GM23248 (cell line): ENCODE data around the gene STAC3. TPM values are rescaled to one million over a fixed set of nuclear protein-coding genes. Genes with fewer than 3 reads are reported as not detected.
A peak's percentile ranks its signal among the peaks of the same experiment; 100 is the strongest.

ENCODE experiments used
- DNase-seq: peaks from one replicate; pipeline ENCODE4 v3.0.0-alpha.2; 2015
- H2AFZ ChIP-seq: fragments of 200-600 bp; sonication (generic); 2 replicates; pipeline ENCODE4 v1.6.1; 2016; ENCODE audit warnings: antibody characterized with exemption
- H3F3A ChIP-seq: fragments of 200-600 bp; sonication (generic); 2 replicates; pipeline ENCODE4 v1.6.1; 2016; ENCODE audit warnings: mild to moderate bottlenecking, antibody characterized with exemption, mixed run types; ENCODE audit not compliant: insufficient read depth
- H3K27ac ChIP-seq: fragments of 200-600 bp; sonication (generic); 2 replicates; pipeline ENCODE4 v1.5.1; 2016; ENCODE audit warnings: mild to moderate bottlenecking
- H3K27me3 ChIP-seq: fragments of 200-600 bp; sonication (generic); replicated peaks from 2 replicates; pipeline ENCODE4 v1.6.1; 2016; ENCODE audit warnings: mild to moderate bottlenecking; ENCODE audit not compliant: insufficient read depth
- H3K36me3 ChIP-seq: fragments of 200-600 bp; sonication (generic); 2 replicates; pipeline ENCODE4 v1.6.1; 2016; ENCODE audit warnings: low read depth, mild to moderate bottlenecking
- H3K4me1 ChIP-seq: fragments of 200-600 bp; sonication (generic); 2 replicates; pipeline ENCODE4 v1.6.1; 2016; ENCODE audit warnings: mild to moderate bottlenecking; ENCODE audit not compliant: insufficient read depth
- H3K4me2 ChIP-seq: fragments of 200-600 bp; sonication (generic); one replicate; pipeline ENCODE4 v1.6.1; 2016; ENCODE audit warnings: mild to moderate bottlenecking; ENCODE audit not compliant: unreplicated experiment
- H3K4me3 ChIP-seq: fragments of 200-600 bp; sonication (generic); 2 replicates; pipeline ENCODE4 v1.5.1; 2016; ENCODE audit warnings: mild to moderate bottlenecking
- H3K79me2 ChIP-seq: fragments of 200-600 bp; sonication (generic); 2 replicates; pipeline ENCODE4 v1.6.1; 2016; ENCODE audit warnings: mild to moderate bottlenecking; ENCODE audit not compliant: insufficient read depth
- H3K9ac ChIP-seq: fragments of 200-600 bp; sonication (generic); 2 replicates; pipeline ENCODE4 v1.6.1; 2016; ENCODE audit warnings: mild to moderate bottlenecking
- H3K9me2 ChIP-seq: fragments of 200-600 bp; sonication (generic); 2 replicates; pipeline ENCODE4 v1.6.1; 2016; ENCODE audit warnings: mixed run types, mild to moderate bottlenecking, moderate library complexity; ENCODE audit not compliant: insufficient read depth
- H3K9me3 ChIP-seq: fragments of 200-600 bp; sonication (generic); one replicate; pipeline ENCODE4 v1.6.1; 2017; ENCODE audit warnings: low read depth
- H4K20me1 ChIP-seq: fragments of 200-600 bp; sonication (generic); 2 replicates; pipeline ENCODE4 v1.6.0; 2016; ENCODE audit not compliant: insufficient read depth
- EZH2 ChIP-seq: fragments of 200-600 bp; sonication (generic); IDR thresholded peaks from 2 replicates; pipeline ENCODE4 v1.6.1; 2018; ENCODE audit warnings: antibody characterized with exemption, mild to moderate bottlenecking; ENCODE audit not compliant: insufficient read depth, poor library complexity, severe bottlenecking
- EZH2phosphoT487 ChIP-seq: fragments of 200-600 bp; sonication (generic); IDR thresholded peaks from 2 replicates; pipeline ENCODE4 v1.6.1; 2018; ENCODE audit warnings: antibody characterized with exemption, moderate library complexity, mild to moderate bottlenecking, low read depth; ENCODE audit not compliant: insufficient read depth
- WGBS, 2 experiments: methylation state at CpG; one replicate each; pipeline ENCODE4 v1.1.6; 2015 to 2017; ENCODE audit warnings: low lambda C conversion rate in 2 of 2, low coverage in 1 of 2; ENCODE audit errors: missing lambda C conversion rate in 2 of 2; 5-methylcytosine and 5-hydroxymethylcytosine counted together
- in situ Hi-C: fragments of 300-500 bp; cut with MboI; formaldehyde crosslinking; loops from 2 replicates; pipeline ENCODE4 v1.15.0; 2020
- microRNA counts: library from miRNA; unstranded; fragments of <30 nt; microRNA quantifications from one replicate; lab custom pipeline; 2016
- microRNA-seq: library from miRNA; unstranded; fragments of <30 nt; microRNA quantifications from one replicate; pipeline ENCODE4, GENCODE V29; 2016; ENCODE audit warnings: borderline number of aligned reads
- polyA plus RNA-seq: library from polyadenylated mRNA; unstranded; fragments of >200 nt; fragmentation: Nextera tagmentation; extraction: Ambion mirVana; gene quantifications from 2 replicates; pipeline ENCODE4 v1.2.1, GENCODE V29; 2016
- small RNA-seq: library from RNA; depleted of rRNA; stranded (forward); fragments of <200 nt; gene quantifications from one replicate; pipeline ENCODE3, GENCODE V24; 2014; ENCODE audit warnings: low read depth, low replicate concordance
- total RNA-seq: library from RNA; depleted of rRNA; stranded (reverse); fragments of >200 nt; shearing (Covaris generic); gene quantifications from 2 replicates; pipeline ENCODE4 v1.2.3, GENCODE V29; 2014; rRNA removed

The STAC3 gene
- total and polyA plus RNA-seq, 2 experiments from 2014 or later, result 0.32 to 0.35 TPM

- H3K79me2 ChIP-seq, result peaks cover 35% of the 10 kb centered on the region
- H3K9me3 ChIP-seq, result no peaks in the 10 kb centered on the region
- no peaks in the 10 kb centered on the region for H4K20me1 ChIP-seq
- H3F3A ChIP-seq, result no peaks in the 10 kb centered on the region
- no peaks in the 10 kb centered on the region for H3K27me3 ChIP-seq
- H3K4me3 ChIP-seq, result no peak overlapping the region
- in situ Hi-C loops, result no loop called here
- no peak for DNase-seq
- H2AFZ ChIP-seq, result no peak overlapping the region
- TF ChIP-seq EZH2, result no peak
- 81 to 88% methylated on average over 25 to 34 of the region's 34 CpGs for WGBS, 2 experiments
- H3K4me1 ChIP-seq, result no peaks in the 10 kb centered on the region
- H3K9me2 ChIP-seq, result no peaks in the 10 kb centered on the region
- no peak overlapping the region for H3K27ac ChIP-seq
- H3K4me2 ChIP-seq, result no peak overlapping the region
- H3K36me3 ChIP-seq, result peaks cover 74% of the 10 kb centered on the region; the same call in 1 of the 2 replicates
- H3K9ac ChIP-seq, result no peak overlapping the region
Observed at GRCh38 chr12:57195611-57196371, 55.2 kb downstream of the STAC3 start.

- TF ChIP-seq EZH2phosphoT487 (no peak), EZH2 (no peak)
- H3K79me2 ChIP-seq, result peaks cover 35% of the 10 kb centered on the region
- no peak overlapping the region for H2AFZ ChIP-seq
Observed at GRCh38 chr12:57195186-57195585, 55.8 kb downstream of the STAC3 start.

GRCh38 chr12:57194253-57194652 lies 56.7 kb downstream of the STAC3 start:
- WGBS, 2 experiments, result 89 to 94% methylated on average over 15 to 18 of the region's 18 CpGs
- Histone ChIP-seq H3K9ac (no peak overlapping the region), H3K4me1 (no peaks in the 10 kb centered on the region), H3K79me2 (peaks cover 35% of the 10 kb centered on the region), H3K27ac (no peak overlapping the region), H3K9me2 (no peaks in the 10 kb centered on the region), H3K36me3 (peaks cover 70% of the 10 kb centered on the region; the same call in 1 of the 2 replicates), H3K4me2 (no peak overlapping the region), H4K20me1 (no peaks in the 10 kb centered on the region), H3K27me3 (no peaks in the 10 kb centered on the region), H3F3A (peaks cover 7% of the 10 kb centered on the region; the same call in 1 of the 2 replicates), H2AFZ (no peak overlapping the region), H3K4me3 (no peak overlapping the region), H3K9me3 (no peaks in the 10 kb centered on the region)
- DNase-seq, result no peak
- TF ChIP-seq EZH2 (no peak), EZH2phosphoT487 (no peak)
- in situ Hi-C loops, result no loop called here

More at GRCh38 chr12:57195186-57195585, 55.8 kb downstream of the STAC3 start:
- Histone ChIP-seq H3K27ac (no peak overlapping the region), H4K20me1 (no peaks in the 10 kb centered on the region), H3K9ac (no peak overlapping the region), H3K36me3 (peaks cover 74% of the 10 kb centered on the region; the same call in 1 of the 2 replicates), H3F3A (peaks cover 1% of the 10 kb centered on the region; the same call in 1 of the 2 replicates), H3K9me3 (no peaks in the 10 kb centered on the region), H3K27me3 (no peaks in the 10 kb centered on the region), H3K4me1 (no peaks in the 10 kb centered on the region), H3K9me2 (no peaks in the 10 kb centered on the region), H3K4me2 (no peak overlapping the region), H3K4me3 (no peak overlapping the region)
- DNase-seq, result no peak
- WGBS, 2 experiments, result 89 to 91% methylated on average over 18 to 19 of the region's 19 CpGs
- in situ Hi-C loops, result no loop called here

- TF ChIP-seq EZH2phosphoT487 (no peak), EZH2 (no peak)
- no peaks in the 10 kb centered on the region for H4K20me1 ChIP-seq
- in situ Hi-C loops, result no loop called here
Observed at GRCh38 chr12:57193706-57194245, 57.2 kb downstream of the STAC3 start.

More at GRCh38 chr12:57193706-57194245, 57.2 kb downstream of the STAC3 start:
- Histone ChIP-seq H3K4me1 (no peaks in the 10 kb centered on the region), H3K9ac (no peak overlapping the region), H3K36me3 (peaks cover 68% of the 10 kb centered on the region; the same call in 1 of the 2 replicates), H3K79me2 (peaks cover 30% of the 10 kb centered on the region), H3K4me3 (no peak overlapping the region), H2AFZ (no peak overlapping the region), H3K4me2 (no peak overlapping the region), H3K27me3 (no peaks in the 10 kb centered on the region), H3K9me3 (no peaks in the 10 kb centered on the region), H3K27ac (no peak overlapping the region), H3F3A (peaks cover 7% of the 10 kb centered on the region; the same call in 1 of the 2 replicates), H3K9me2 (no peaks in the 10 kb centered on the region)
- WGBS, 2 experiments, result 88 to 90% methylated on average over 18 to 19 of the region's 19 CpGs
- DNase-seq, result no peak

MicroRNAs within 50 kb of the gene (microRNA counts, 767-probe panel; counts per million panel counts)
- 447 counts per million, percentile 86 among the panel's probes with 10 or more counts for microRNA hsa-miR-1228-3p (lab: Ali Mortazavi, UCI)

Small RNA genes lying within 50 kb of the gene (microRNA-seq; reads per million reads assigned to microRNA genes)
- gene MIR1228, result 16.4 reads per million, percentile 25 among the genes with 10 or more reads in this experiment

Small RNA genes lying within 50 kb of the gene (small RNA-seq; reads per million reads assigned to genes)
- gene MIR1228, result not detected

Other genes starting within 250 kb of the STAC3 start
- 2.9 and 3.9 TPM in 2 replicates for gene ZBTB39, start 244.6 kb downstream of the STAC3 start, total RNA-seq
- gene ZBTB39, start 244.6 kb downstream of the STAC3 start, polyA plus RNA-seq, result 1.5 TPM in 2 replicates
- gene TAC3, start 234.7 kb downstream of the STAC3 start, total RNA-seq, result not detected in 2 replicates
- gene TAC3, start 234.7 kb downstream of the STAC3 start, polyA plus RNA-seq, result not detected in 2 replicates
- gene MYO1A, start 201.1 kb downstream of the STAC3 start, total RNA-seq, result not detected in 2 replicates
- gene MYO1A, start 201.1 kb downstream of the STAC3 start, polyA plus RNA-seq, result not detected in 2 replicates
- gene NEMP1, start 172.4 kb downstream of the STAC3 start, total RNA-seq, result 6.4 and 7.6 TPM in 2 replicates
- gene NEMP1, start 172.4 kb downstream of the STAC3 start, polyA plus RNA-seq, result 5.9 and 6.6 TPM in 2 replicates
- 88.7 and 107 TPM in 2 replicates for gene NAB2, start 162.1 kb downstream of the STAC3 start, total RNA-seq
- 21.6 and 22.8 TPM in 2 replicates for gene NAB2, start 162.1 kb downstream of the STAC3 start, polyA plus RNA-seq
- gene STAT6, start 139.8 kb downstream of the STAC3 start, total RNA-seq, result 95.1 and 103 TPM in 2 replicates
- 67.4 and 70.7 TPM in 2 replicates for gene STAT6, start 139.8 kb downstream of the STAC3 start, polyA plus RNA-seq
- gene LRP1, start 122.7 kb downstream of the STAC3 start, total RNA-seq, result 257 and 296 TPM in 2 replicates
- 161 and 166 TPM in 2 replicates for gene LRP1, start 122.7 kb downstream of the STAC3 start, polyA plus RNA-seq
- gene LRP1-AS, start 103.6 kb downstream of the STAC3 start, total RNA-seq, result not detected in 2 replicates
- 0.60 TPM in 1 of 2 replicates, not detected in the other for gene LRP1-AS, start 103.6 kb downstream of the STAC3 start, polyA plus RNA-seq
- gene NXPH4, start 34.4 kb downstream of the STAC3 start, total RNA-seq, result 5.6 and 5.7 TPM in 2 replicates
- 5.4 and 6.7 TPM in 2 replicates for gene NXPH4, start 34.4 kb downstream of the STAC3 start, polyA plus RNA-seq
- gene SHMT2, start 21.5 kb downstream of the STAC3 start, total RNA-seq, result 272 and 341 TPM in 2 replicates
- gene SHMT2, start 21.5 kb downstream of the STAC3 start, polyA plus RNA-seq, result 184 and 185 TPM in 2 replicates
- 16.9 and 27.6 TPM in 2 replicates for gene R3HDM2, start 179.9 kb upstream of the STAC3 start, total RNA-seq
- gene R3HDM2, start 179.9 kb upstream of the STAC3 start, polyA plus RNA-seq, result 16.2 and 17.0 TPM in 2 replicates
- not detected in 2 replicates for gene INHBC, start 183.6 kb upstream of the STAC3 start, total RNA-seq
- gene INHBC, start 183.6 kb upstream of the STAC3 start, polyA plus RNA-seq, result 0.09 TPM in 1 of 2 replicates, not detected in the other
- gene INHBE, start 204.1 kb upstream of the STAC3 start, total RNA-seq, result 0.65 and 0.76 TPM in 2 replicates
- gene INHBE, start 204.1 kb upstream of the STAC3 start, polyA plus RNA-seq, result 0.23 and 0.24 TPM in 2 replicates
- 0.63 and 1.8 TPM in 2 replicates for gene GLI1, start 208.6 kb upstream of the STAC3 start, total RNA-seq
- 0.89 and 1.0 TPM in 2 replicates for gene GLI1, start 208.6 kb upstream of the STAC3 start, polyA plus RNA-seq
- gene ARHGAP9, start 228.7 kb upstream of the STAC3 start, total RNA-seq, result 0.11 TPM in 1 of 2 replicates, not detected in the other
- 0.48 and 0.61 TPM in 2 replicates for gene ARHGAP9, start 228.7 kb upstream of the STAC3 start, polyA plus RNA-seq
- 184 and 198 TPM in 2 replicates for gene MARS1, start 236.9 kb upstream of the STAC3 start, total RNA-seq
- gene MARS1, start 236.9 kb upstream of the STAC3 start, polyA plus RNA-seq, result 264 and 272 TPM in 2 replicates